HG02623 (cell line): ENCODE results near the gene CYP11A1.

Source experiments
- ATAC-seq: cut with Tn5 transposase; IDR thresholded peaks from one replicate; pipeline ENCODE4 v1.9.1; 2021; ENCODE audit warnings: moderate library complexity; ENCODE audit not compliant: unreplicated experiment

The CYP11A1 gene

GRCh38 chr15:74350295-74351275 lies 16.9 kb downstream of the CYP11A1 start:
- no peak for ATAC-seq

GRCh38 chr15:74349241-74349778 lies 18.1 kb downstream of the CYP11A1 start:
- no peak for ATAC-seq

- ATAC-seq = no peak
Observed at GRCh38 chr15:74347757-74348250, 19.6 kb downstream of the CYP11A1 start.

GRCh38 chr15:74345051-74345450 lies 22.4 kb downstream of the CYP11A1 start:
- ATAC-seq = no peak

GRCh38 chr15:74343797-74344127 lies 23.7 kb downstream of the CYP11A1 start:
- no peak for ATAC-seq

- no peak for ATAC-seq
Observed at GRCh38 chr15:74343127-74343796, 24.2 kb downstream of the CYP11A1 start.

GRCh38 chr15:74340150-74340549 lies 27.3 kb downstream of the CYP11A1 start:
- ATAC-seq = no peak

- no peak for ATAC-seq
Observed at GRCh38 chr15:74339371-74339770, 28.1 kb downstream of the CYP11A1 start.

GRCh38 chr15:74338676-74339075 lies 28.8 kb downstream of the CYP11A1 start:
- ATAC-seq = no peak

GRCh38 chr15:74337607-74338211 lies 29.7 kb downstream of the CYP11A1 start:
- no peak for ATAC-seq

- ATAC-seq = no peak
Observed at GRCh38 chr15:74337146-74337545, 30.3 kb downstream of the CYP11A1 start.

- no peak for ATAC-seq
Observed at GRCh38 chr15:74336061-74337005, 31.1 kb downstream of the CYP11A1 start.

GRCh38 chr15:74335396-74335795 lies 32.0 kb downstream of the CYP11A1 start:
- no peak for ATAC-seq

GRCh38 chr15:74334127-74334526 lies 33.3 kb downstream of the CYP11A1 start:
- no peak for ATAC-seq

- no peak for ATAC-seq
Observed at GRCh38 chr15:74333662-74334061, 33.8 kb downstream of the CYP11A1 start.

- ATAC-seq = no peak
Observed at GRCh38 chr15:74333093-74333492, 34.4 kb downstream of the CYP11A1 start.

- ATAC-seq = no peak
Observed at GRCh38 chr15:74332611-74333010, 34.8 kb downstream of the CYP11A1 start.

GRCh38 chr15:74332011-74332410 lies 35.4 kb downstream of the CYP11A1 start:
- no peak for ATAC-seq

- no peak for ATAC-seq
Observed at GRCh38 chr15:74330861-74331408, 36.5 kb downstream of the CYP11A1 start.
